Natural killer cell (primary cell): Measurements from ENCODE around the gene AIFM3. TPM values are rescaled to one million over a fixed set of nuclear protein-coding genes. Genes with fewer than 3 reads are reported as not detected.
"Not testable (repeated sequence)": the region's sequence is repeated elsewhere in the genome, so short reads cannot be mapped to it uniquely, and the experiment has no call there.

ENCODE experiments used
- ATAC-seq, 3 donors: fragments of 150-1000 bp in 2 of 3; fragments of 200-7000 bp in 1 of 3; cut with Tn5 transposase; 1 replicate in 1 of 3; 2 replicates in 2 of 3; pipeline ENCODE4 v1.10.0; 2021; ENCODE audit warnings: mild to moderate bottlenecking in 2 of 3, moderate library complexity in 2 of 3
- DNase-seq, 2 donors: peaks; one replicate each; pipeline versions ENCODE4 v3.0.0 to v3.0.0-alpha.2; 2013 to 2021; ENCODE audit warnings: mixed read lengths in 1 of 2
- H3K27ac ChIP-seq: one replicate; pipeline ENCODE4 v1.5.1; 2013; ENCODE audit warnings: mild to moderate bottlenecking, low read length
- H3K27me3 ChIP-seq: one replicate; pipeline ENCODE4 v1.6.1; 2013; ENCODE audit warnings: low read length; ENCODE audit not compliant: control insufficient read depth, insufficient read depth
- H3K36me3 ChIP-seq: one replicate; pipeline ENCODE4 v1.6.1; 2013; ENCODE audit warnings: low read length; ENCODE audit not compliant: control insufficient read depth, insufficient read depth
- H3K4me1 ChIP-seq: one replicate; pipeline ENCODE4 v1.6.1; 2013; ENCODE audit warnings: low read length; ENCODE audit not compliant: control insufficient read depth, insufficient read depth
- H3K4me3 ChIP-seq: one replicate; pipeline ENCODE4 v1.5.1; 2013; ENCODE audit warnings: low read length
- H3K9me3 ChIP-seq: one replicate; pipeline ENCODE4 v1.6.1; 2013; ENCODE audit warnings: low read length; ENCODE audit not compliant: control insufficient read depth, insufficient read depth
- H3K27ac Mint-ChIP-seq, 2 donors: one replicate each; pipeline ENCODE4 v1.8.0; 2022; ENCODE audit warnings: mild to moderate bottlenecking in 2 of 2, mixed read lengths in 2 of 2, moderate library complexity in 1 of 2
- H3K27me3 Mint-ChIP-seq, 2 donors: one replicate each; pipeline ENCODE4 v1.8.0; 2022; ENCODE audit warnings: low read depth in 2 of 2, mixed read lengths in 2 of 2
- H3K36me3 Mint-ChIP-seq: one replicate; pipeline ENCODE4 v1.8.0; 2022; ENCODE audit warnings: mixed read lengths
- H3K4me1 Mint-ChIP-seq, 2 donors: one replicate each; pipeline ENCODE4 v1.8.0; 2022; ENCODE audit warnings: mixed read lengths in 2 of 2
- H3K4me3 Mint-ChIP-seq: one replicate; pipeline ENCODE4 v1.8.0; 2022; ENCODE audit warnings: mild to moderate bottlenecking, moderate library complexity, mixed read lengths
- H3K9me3 Mint-ChIP-seq, 2 donors: one replicate each; pipeline ENCODE4 v1.8.0; 2022; ENCODE audit warnings: mixed read lengths in 2 of 2
- CTCF ChIP-seq: fragments of 200-600 bp; IDR thresholded peaks from one replicate; pipeline ENCODE4 v1.8.0; 2022; ENCODE audit warnings: antibody characterized with exemption
- WGBS: methylation state at CpG from one replicate; pipeline ENCODE4 v1.1.7; 2013; ENCODE audit warnings: missing lambda C conversion rate; ENCODE audit not compliant: insufficient coverage; 5-methylcytosine and 5-hydroxymethylcytosine counted together
- intact Hi-C: fragments of 100-400 bp; cut with micrococcal nuclease; formaldehyde crosslinking; loops from one replicate; pipeline ENCODE4 v1.14.2; 2022
- total RNA-seq, 4 donors: library from RNA; stranded (reverse); fragments of 120-200 nt in 1 of 4; gene quantifications; one replicate each; pipeline versions ENCODE4 v1.2.3 to v1.2.4, GENCODE V29; 2013 to 2022

AIFM3 gene
- total RNA-seq, 3 donors from 2014 or later (not counting 1 experiment from before 2014, with no cell fraction given): 1.5 to 2.3 (median 2.2) TPM

- H3K4me3 ChIP-seq: no peak overlapping the region
- peak overlapping the region; percentile 25 for H3K4me3 Mint-ChIP-seq
- H3K9me3 Mint-ChIP-seq: no peaks in the 10 kb centered on the region
- H3K4me1 ChIP-seq: peaks cover 15% of the 10 kb centered on the region
- H3K27me3 Mint-ChIP-seq: no peaks in the 10 kb centered on the region
- WGBS: 80% methylated on average over 12 of the region's 12 CpGs
- no peak for TF ChIP-seq CTCF
- H3K36me3 Mint-ChIP-seq: peaks cover 5% of the 10 kb centered on the region
- intact Hi-C loops: no loop called here
- H3K4me1 Mint-ChIP-seq: peaks cover 69 to 78% of the 10 kb centered on the region in 2 donors
- ATAC-seq (no peak), DNase-seq (no peak)
- H3K9me3 ChIP-seq: no peaks in the 10 kb centered on the region
- peaks cover 25% of the 10 kb centered on the region for H3K36me3 ChIP-seq
- peak overlapping the region; percentile 67 to 84 for H3K27ac Mint-ChIP-seq
- no peaks in the 10 kb centered on the region for H3K27me3 ChIP-seq
- H3K27ac ChIP-seq: no peak overlapping the region
Measured at GRCh38 chr22:20937031-20937793, 29.8 kb upstream of the AIFM3 start.

GRCh38 chr22:20937794-20938671, 29.0 kb upstream of the AIFM3 start:
- H3K9me3 ChIP-seq: no peaks in the 10 kb centered on the region
- 86% methylated on average over 7 of the region's 8 CpGs for WGBS
- H3K27ac ChIP-seq: no peak overlapping the region
- H3K4me3 Mint-ChIP-seq: peak overlapping the region; percentile 33
- intact Hi-C loops: no loop called here
- peak overlapping the region; percentile 67 to 84 for H3K27ac Mint-ChIP-seq
- no peak overlapping the region for H3K4me3 ChIP-seq
- no peak for TF ChIP-seq CTCF
- H3K27me3 Mint-ChIP-seq: no peaks in the 10 kb centered on the region
- H3K36me3 Mint-ChIP-seq: peaks cover 5% of the 10 kb centered on the region
- peaks cover 25% of the 10 kb centered on the region for H3K36me3 ChIP-seq
- no peaks in the 10 kb centered on the region for H3K9me3 Mint-ChIP-seq
- ATAC-seq (no peak), DNase-seq (no peak)
- H3K4me1 Mint-ChIP-seq: peaks cover 71 to 80% of the 10 kb centered on the region in 2 donors
- peaks cover 15% of the 10 kb centered on the region for H3K4me1 ChIP-seq
- no peaks in the 10 kb centered on the region for H3K27me3 ChIP-seq

- H3K4me3 Mint-ChIP-seq, H3K27ac ChIP-seq, H3K9me3 ChIP-seq, DNase-seq, H3K36me3 Mint-ChIP-seq, H3K4me3 ChIP-seq, intact Hi-C loops, H3K27me3 Mint-ChIP-seq, H3K9me3 Mint-ChIP-seq, H3K27me3 ChIP-seq, ATAC-seq: not testable (repeated sequence)
- Histone ChIP-seq H3K36me3 (peaks cover 14% of the 10 kb centered on the region), H3K4me1 (peaks cover 15% of the 10 kb centered on the region)
- H3K4me1 Mint-ChIP-seq: peaks cover 74 to 76% of the 10 kb centered on the region in 2 donors
- 93% methylated on average over 10 of the region's 14 CpGs for WGBS
- peak overlapping the region; percentile 12 to 53 for H3K27ac Mint-ChIP-seq
Measured at GRCh38 chr22:20939457-20940185, 27.4 kb upstream of the AIFM3 start.
